GM10847 (cell line): ENCODE measurements around the gene TOMM20.

Experiments used
- POLR2A ChIP-seq: IDR thresholded peaks from 2 replicates; pipeline ENCODE4 v1.6.1; 2011; ENCODE audit not compliant: insufficient read length; ENCODE audit errors: extremely low read depth

TOMM20 gene

GRCh38 chr1:235128456-235129328 lies at the start of gene TOMM20:
Gene TOMM20, minus strand, starts transcription at chr1:235128837. Its CDS starts 122 bp downstream, at chr1:235128715.
- peak; percentile 94 for TF ChIP-seq POLR2A

GRCh38 chr1:235176486-235176885 lies 47.8 kb upstream of the TOMM20 start:
- no peak for TF ChIP-seq POLR2A

- no peak for TF ChIP-seq POLR2A
Measured at GRCh38 chr1:235169986-235170385, 41.3 kb upstream of the TOMM20 start.

- TF ChIP-seq POLR2A: no peak
Measured at GRCh38 chr1:235168375-235168774, 39.7 kb upstream of the TOMM20 start.

- no peak for TF ChIP-seq POLR2A
Measured at GRCh38 chr1:235161685-235162327, 33.2 kb upstream of the TOMM20 start.

GRCh38 chr1:235160957-235161684 lies 32.5 kb upstream of the TOMM20 start, which contains the start of gene RBM34:
Gene RBM34, minus strand, starts transcription at chr1:235161250. Its CDS starts 24 bp downstream, at chr1:235161226.
- TF ChIP-seq POLR2A: peak; percentile 97

GRCh38 chr1:235160383-235160956 lies 31.8 kb upstream of the TOMM20 start:
- no peak for TF ChIP-seq POLR2A

GRCh38 chr1:235158680-235159079 lies 30.0 kb upstream of the TOMM20 start:
- TF ChIP-seq POLR2A: no peak

- TF ChIP-seq POLR2A: no peak
Measured at GRCh38 chr1:235157150-235157549, 28.5 kb upstream of the TOMM20 start.

- TF ChIP-seq POLR2A: no peak
Measured at GRCh38 chr1:235156740-235157139, 28.1 kb upstream of the TOMM20 start.

- no peak for TF ChIP-seq POLR2A
Measured at GRCh38 chr1:235156265-235156664, 27.6 kb upstream of the TOMM20 start.

- no peak for TF ChIP-seq POLR2A
Measured at GRCh38 chr1:235152235-235152634, 23.6 kb upstream of the TOMM20 start.

- no peak for TF ChIP-seq POLR2A
Measured at GRCh38 chr1:235151033-235151432, 22.4 kb upstream of the TOMM20 start.

- no peak for TF ChIP-seq POLR2A
Measured at GRCh38 chr1:235149824-235150223, 21.2 kb upstream of the TOMM20 start.

GRCh38 chr1:235147269-235147668 lies 18.6 kb upstream of the TOMM20 start:
- no peak for TF ChIP-seq POLR2A

GRCh38 chr1:235145639-235146038 lies 17.0 kb upstream of the TOMM20 start:
- no peak for TF ChIP-seq POLR2A

- TF ChIP-seq POLR2A: no peak
Measured at GRCh38 chr1:235142991-235143390, 14.4 kb upstream of the TOMM20 start.
